Activated naive CD4-positive, alpha-beta T cell treated with anti-CD3 and anti-CD28 coated beads for 36 hours (primary cell): Measurements from ENCODE around the gene SLC25A39. TPM values are rescaled to one million over a fixed set of nuclear protein-coding genes. Genes with fewer than 3 reads are reported as not detected.

Source experiments
- CTCF ChIA-PET: fragments of 350-600 bp; sonication (Branson Sonifier 250); formaldehyde crosslinking; loops from one replicate; lab custom pipeline; 2021; ENCODE audit warnings: antibody characterized with exemption; lab: Charles Lee
- DNase-seq: peaks from one replicate; pipeline ENCODE4 v3.0.0-alpha.2; 2020
- H3K27ac Mint-ChIP-seq: one replicate; pipeline ENCODE4 v1.8.0; 2021; ENCODE audit warnings: mild to moderate bottlenecking, mixed read lengths
- H3K27me3 Mint-ChIP-seq: one replicate; pipeline ENCODE4 v1.8.0; 2021; ENCODE audit warnings: low read depth, mixed read lengths
- H3K36me3 Mint-ChIP-seq: one replicate; pipeline ENCODE4 v1.8.0; 2021; ENCODE audit warnings: low read depth, mixed read lengths
- H3K4me1 Mint-ChIP-seq: one replicate; pipeline ENCODE4 v1.8.0; 2021; ENCODE audit warnings: low read depth, mixed read lengths
- H3K4me3 Mint-ChIP-seq: one replicate; pipeline ENCODE4 v1.8.0; 2021; ENCODE audit warnings: mild to moderate bottlenecking, moderate library complexity, mixed read lengths
- H3K9me3 Mint-ChIP-seq: one replicate; pipeline ENCODE4 v1.8.0; 2021; ENCODE audit warnings: mixed read lengths
- intact Hi-C: fragments of 100-400 bp; cut with micrococcal nuclease; formaldehyde crosslinking; loops from one replicate; pipeline ENCODE4 v1.15.1; 2023
- total RNA-seq, 2 experiments: library from RNA; stranded (reverse); gene quantifications; one replicate each; pipeline ENCODE4 v1.2.3, GENCODE V29; 2021

The SLC25A39 gene
- total RNA-seq, 2 experiments from 2014 or later = 146 to 149 TPM

DNA sequence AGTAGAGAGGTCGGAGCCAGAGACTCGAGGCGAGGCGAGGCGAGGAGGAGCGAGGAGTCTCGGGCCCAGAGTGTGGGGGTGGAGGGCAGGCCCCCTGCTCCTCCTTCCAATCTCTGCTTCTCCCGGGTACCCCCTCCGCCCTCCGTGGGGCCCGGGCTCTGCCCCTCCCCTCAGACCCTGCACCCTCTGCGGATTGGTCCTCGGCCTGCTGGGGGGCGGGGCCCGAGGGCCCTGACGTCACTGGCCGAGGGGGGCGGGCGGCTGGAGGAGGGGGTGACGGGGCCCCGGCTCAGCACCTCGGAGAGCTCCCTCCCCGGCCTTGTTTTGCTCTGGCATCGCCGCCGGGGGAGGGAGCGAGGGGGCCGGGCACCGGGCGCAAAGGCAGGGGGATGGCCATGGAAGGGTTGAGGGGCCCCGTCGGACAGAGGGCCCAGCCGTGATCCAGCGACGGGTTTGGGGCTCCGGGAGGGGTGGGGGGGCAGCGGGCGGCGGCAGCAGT, 16.3 kb downstream of the SLC25A39 start, which contains the start of gene RUNDC3A:
Gene RUNDC3A (plus strand): TSS at position 282 of the 499 bp plus-strand sequence. CDS start 232 bp downstream, outside the sequence.
- Mint-ChIP-seq H3K4me1 (peaks cover 19% of the 10 kb centered on the region), H3K9me3 (no peaks in the 10 kb centered on the region), H3K27me3 (peaks cover 19% of the 10 kb centered on the region), H3K36me3 (no peaks in the 10 kb centered on the region), H3K27ac (no peak within 1 kb of the TSS), H3K4me3 (peak within 1 kb of the TSS; percentile 21)
- intact Hi-C loops = no loop called here
- peak; percentile 84 for DNase-seq
- CTCF ChIA-PET = interaction anchor here (0.9 to 2.5 kb wide), 3 partner anchors 22 to 98 kb away, joined by 3 to 7 read pairs (median 4); no protein-coding TSS in a partner anchor

DNA sequence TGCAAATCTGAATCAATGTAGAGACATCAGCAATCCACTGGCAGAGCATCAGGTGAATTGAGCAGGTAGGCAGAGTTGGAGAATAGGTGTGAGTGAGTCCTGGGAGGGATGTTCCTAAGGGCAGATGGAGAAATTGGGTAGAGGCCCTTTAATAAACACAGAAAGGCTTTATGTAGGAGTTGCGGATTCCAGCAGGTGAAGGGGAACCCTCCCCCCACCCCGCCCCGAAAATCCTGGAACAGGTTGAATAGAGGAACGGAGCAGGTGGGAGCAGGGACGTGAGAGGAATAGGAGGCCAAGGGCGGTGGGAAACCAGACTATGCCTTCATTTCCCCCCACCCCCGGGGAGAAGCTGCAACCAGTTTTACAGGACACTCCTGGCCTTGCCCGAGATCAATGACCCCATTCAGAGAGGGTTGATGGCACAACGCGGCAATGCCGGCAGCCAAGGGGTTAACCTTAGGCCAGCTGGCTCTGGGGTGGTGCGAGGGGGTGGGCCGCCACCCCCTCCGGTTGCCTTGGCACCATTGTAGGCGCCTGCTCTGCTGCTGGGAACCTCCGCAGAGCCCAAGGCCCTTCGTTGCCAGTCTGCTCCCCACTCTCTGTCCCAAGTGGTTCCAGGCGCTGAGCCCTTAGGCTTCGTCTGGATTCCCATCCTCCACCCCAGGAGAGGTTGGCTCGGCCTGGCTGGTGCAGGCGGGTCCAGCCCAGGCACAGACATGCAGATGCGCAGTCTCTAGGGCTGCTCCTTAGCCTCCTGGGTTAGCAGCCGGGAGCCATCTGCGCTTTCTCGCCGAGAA, 17.0 kb downstream of the SLC25A39 start:
- no peak for DNase-seq
- Mint-ChIP-seq H3K36me3 (no peaks in the 10 kb centered on the region), H3K4me3 (peak overlapping the region; percentile 15), H3K27me3 (peaks cover 17% of the 10 kb centered on the region), H3K4me1 (peaks cover 19% of the 10 kb centered on the region), H3K9me3 (no peaks in the 10 kb centered on the region), H3K27ac (no peak overlapping the region)
- intact Hi-C loops = no loop called here
- CTCF ChIA-PET = interaction anchor here (2.5 kb wide), 1 partner anchor 98 kb away, joined by 7 read pairs; no protein-coding TSS in a partner anchor

DNA sequence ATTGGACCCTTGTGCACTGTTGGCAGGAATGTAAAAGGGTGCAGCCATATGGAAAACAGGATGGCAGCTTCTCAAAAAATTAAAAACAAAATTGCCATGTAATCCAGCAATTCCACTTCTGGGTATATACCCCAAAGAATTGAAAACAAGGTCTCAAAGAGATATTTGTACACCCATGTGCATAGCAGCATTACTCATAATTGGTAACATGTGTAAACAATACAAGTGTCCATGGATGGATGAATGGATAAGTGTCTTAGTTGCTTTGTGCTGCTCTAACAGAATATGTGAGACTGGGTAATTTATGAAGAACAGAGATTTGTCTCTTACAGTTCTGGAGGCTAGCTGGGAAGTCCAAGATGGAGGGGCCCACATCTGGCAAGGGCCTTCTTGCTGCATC, 20.0 kb downstream of the SLC25A39 start:
- DNase-seq = no peak
- Mint-ChIP-seq H3K27me3 (peaks cover 12% of the 10 kb centered on the region), H3K4me1 (peaks cover 14% of the 10 kb centered on the region), H3K36me3 (no peaks in the 10 kb centered on the region), H3K4me3 (no peak overlapping the region), H3K9me3 (no peaks in the 10 kb centered on the region), H3K27ac (no peak overlapping the region)
- intact Hi-C loops = no loop called here
- CTCF ChIA-PET = no interaction called here

DNA sequence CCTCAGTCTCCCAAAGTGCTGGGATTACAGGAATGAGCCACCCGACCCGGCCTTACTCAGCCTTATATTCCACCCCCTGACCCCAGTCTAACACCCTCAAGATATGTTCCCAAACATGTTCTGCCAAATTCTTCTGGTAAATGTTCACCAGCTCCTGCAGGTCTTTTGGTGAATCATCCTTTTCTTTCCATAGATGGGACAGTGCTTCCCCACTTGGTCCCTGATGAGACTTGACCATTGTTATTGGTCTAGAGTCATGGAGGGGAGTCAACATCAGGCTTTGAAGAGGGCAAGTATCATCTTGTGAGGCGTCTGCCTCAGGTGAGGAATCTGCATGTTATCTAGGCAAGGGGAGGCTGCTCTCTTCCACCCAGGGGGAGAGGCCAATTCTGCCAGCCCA, 26.6 kb downstream of the SLC25A39 start:
- H3K27me3 Mint-ChIP-seq = no peaks in the 10 kb centered on the region
- H3K9me3 Mint-ChIP-seq = no peaks in the 10 kb centered on the region
- no peaks in the 10 kb centered on the region for H3K4me1 Mint-ChIP-seq
- no peak overlapping the region for H3K4me3 Mint-ChIP-seq
- no peak overlapping the region for H3K27ac Mint-ChIP-seq
- intact Hi-C loops = no loop called here
- no peak for DNase-seq
- CTCF ChIA-PET = no interaction called here
- H3K36me3 Mint-ChIP-seq = no peaks in the 10 kb centered on the region

DNA sequence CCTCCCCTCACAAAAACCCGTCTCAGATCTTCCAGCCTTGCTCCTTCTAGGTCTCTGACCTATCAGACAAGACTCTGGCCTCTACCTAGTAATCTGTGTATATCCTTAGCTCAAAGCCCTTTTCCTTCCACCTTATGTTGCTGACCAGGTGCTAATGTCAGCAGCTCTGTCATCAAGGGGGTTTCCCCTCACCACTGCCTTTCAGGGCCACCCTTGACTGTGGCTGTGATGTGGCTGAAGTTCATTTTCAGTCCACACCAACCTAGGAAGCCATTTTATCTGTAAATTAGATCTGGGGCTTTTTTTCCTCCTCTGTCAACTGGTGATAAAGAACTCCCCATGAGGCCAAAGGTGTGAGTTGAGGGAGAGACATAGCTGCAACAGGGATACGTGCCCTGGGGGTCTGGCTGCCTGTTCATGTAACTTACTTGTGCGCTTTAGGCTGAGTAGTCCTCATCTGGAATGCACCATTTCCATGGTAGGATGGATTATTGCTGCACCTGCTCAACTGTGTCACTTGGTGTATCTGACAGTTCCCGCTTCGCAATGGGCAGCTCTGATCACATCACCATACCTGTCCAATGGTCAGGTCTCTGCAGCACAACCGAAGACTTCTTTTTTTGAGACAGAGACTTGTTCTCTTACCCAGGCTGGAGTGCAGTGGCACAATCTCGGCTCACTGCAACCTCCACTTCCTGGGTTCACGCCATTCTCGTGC, 31.0 kb downstream of the SLC25A39 start:
- H3K4me1 Mint-ChIP-seq = no peaks in the 10 kb centered on the region
- no peaks in the 10 kb centered on the region for H3K9me3 Mint-ChIP-seq
- H3K27ac Mint-ChIP-seq = no peak overlapping the region
- no peaks in the 10 kb centered on the region for H3K27me3 Mint-ChIP-seq
- no peaks in the 10 kb centered on the region for H3K36me3 Mint-ChIP-seq
- intact Hi-C loops = no loop called here
- CTCF ChIA-PET = interaction anchor here (0.7 kb wide), 1 partner anchor 77 kb away, joined by 3 read pairs; no protein-coding TSS in a partner anchor
- no peak for DNase-seq
- H3K4me3 Mint-ChIP-seq = no peak overlapping the region

DNA sequence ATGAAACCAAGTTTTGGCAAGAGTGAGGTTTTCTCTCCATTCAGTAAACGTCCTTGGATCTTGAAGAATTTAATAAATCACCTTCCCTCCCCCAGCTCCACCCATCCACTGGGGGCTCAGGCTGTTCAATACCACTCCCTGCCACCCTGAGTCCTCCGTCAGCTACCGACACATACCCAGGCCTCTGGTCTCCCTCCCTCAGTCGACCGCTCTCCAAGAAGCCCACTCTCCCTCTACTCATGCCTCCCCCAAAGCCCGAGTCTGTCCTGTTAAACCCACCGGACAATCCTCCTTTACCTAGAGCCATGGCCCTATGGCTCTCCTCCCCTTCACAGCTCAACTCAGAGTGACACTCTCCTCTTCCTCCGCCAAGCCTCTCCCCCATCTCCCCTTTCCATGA, 37.0 kb downstream of the SLC25A39 start:
- Mint-ChIP-seq H3K4me1 (no peaks in the 10 kb centered on the region), H3K27ac (no peak overlapping the region), H3K36me3 (no peaks in the 10 kb centered on the region), H3K9me3 (no peaks in the 10 kb centered on the region), H3K4me3 (no peak overlapping the region), H3K27me3 (no peaks in the 10 kb centered on the region)
- CTCF ChIA-PET = interaction anchor here (0.6 to 0.7 kb wide), 2 partner anchors 12 to 44 kb away, joined by 3 read pairs; no protein-coding TSS in a partner anchor
- DNase-seq = no peak
- intact Hi-C loops = no loop called here

DNA sequence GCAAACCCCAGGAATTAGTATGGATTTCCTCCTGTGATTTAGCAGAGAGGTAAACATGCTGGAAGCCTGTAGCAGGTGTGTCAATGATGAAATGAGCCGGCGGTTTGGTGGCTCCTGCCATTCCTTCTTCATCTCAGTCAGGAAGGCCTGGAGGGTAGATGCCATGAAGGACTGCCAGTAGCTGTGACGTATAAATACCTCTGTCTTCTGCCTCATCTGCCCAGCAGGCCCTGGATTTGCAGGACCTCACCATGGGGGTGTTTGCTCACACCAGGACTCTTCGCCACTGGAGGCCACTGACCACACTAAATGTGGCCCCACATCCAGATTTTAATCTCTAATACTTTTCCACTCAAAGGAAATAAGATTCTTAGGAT, 40.6 kb downstream of the SLC25A39 start:
- H3K4me3 Mint-ChIP-seq = no peak overlapping the region
- DNase-seq = no peak
- peaks cover 8% of the 10 kb centered on the region for H3K4me1 Mint-ChIP-seq
- no peak overlapping the region for H3K27ac Mint-ChIP-seq
- CTCF ChIA-PET = no interaction called here
- no peaks in the 10 kb centered on the region for H3K27me3 Mint-ChIP-seq
- no peaks in the 10 kb centered on the region for H3K9me3 Mint-ChIP-seq
- H3K36me3 Mint-ChIP-seq = no peaks in the 10 kb centered on the region
- intact Hi-C loops = no loop called here

DNA sequence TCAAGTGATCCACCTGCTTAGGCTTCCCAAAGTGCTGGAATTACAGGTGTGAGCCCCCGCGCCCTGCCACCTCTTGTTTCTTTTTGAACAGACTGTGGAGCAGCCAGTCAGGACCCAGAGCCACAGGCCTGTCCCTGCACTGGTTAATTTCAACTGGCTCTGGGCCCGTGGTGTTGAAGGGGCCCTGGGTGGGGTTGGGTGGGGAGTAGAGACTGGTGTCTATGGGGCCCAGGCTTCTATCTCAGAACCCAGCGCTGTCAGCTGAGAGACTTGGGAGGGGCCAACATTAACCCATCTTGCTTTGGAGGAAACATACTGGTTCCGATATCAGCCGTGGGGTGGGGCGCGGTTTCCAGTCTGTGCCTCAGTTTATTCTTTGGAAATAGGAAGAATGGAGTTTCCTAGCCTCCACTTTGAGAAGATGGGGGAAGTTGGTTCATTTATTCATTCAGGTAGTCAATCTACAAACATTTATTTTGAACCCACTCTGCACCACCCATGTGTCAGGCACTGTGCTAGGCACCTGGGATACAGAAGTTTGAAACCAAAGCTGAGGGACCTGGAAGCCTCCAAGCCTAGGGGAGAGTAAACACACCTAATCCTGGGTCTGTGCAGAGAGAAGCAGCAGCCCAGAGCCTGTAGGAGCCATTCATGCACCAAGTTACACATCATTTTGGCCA, 41.1 kb downstream of the SLC25A39 start:
- Mint-ChIP-seq H3K27me3 (no peaks in the 10 kb centered on the region), H3K27ac (no peak overlapping the region), H3K36me3 (no peaks in the 10 kb centered on the region), H3K4me3 (no peak overlapping the region), H3K4me1 (peaks cover 8% of the 10 kb centered on the region), H3K9me3 (no peaks in the 10 kb centered on the region)
- no peak for DNase-seq
- CTCF ChIA-PET = no interaction called here
- intact Hi-C loops = no loop called here

DNA sequence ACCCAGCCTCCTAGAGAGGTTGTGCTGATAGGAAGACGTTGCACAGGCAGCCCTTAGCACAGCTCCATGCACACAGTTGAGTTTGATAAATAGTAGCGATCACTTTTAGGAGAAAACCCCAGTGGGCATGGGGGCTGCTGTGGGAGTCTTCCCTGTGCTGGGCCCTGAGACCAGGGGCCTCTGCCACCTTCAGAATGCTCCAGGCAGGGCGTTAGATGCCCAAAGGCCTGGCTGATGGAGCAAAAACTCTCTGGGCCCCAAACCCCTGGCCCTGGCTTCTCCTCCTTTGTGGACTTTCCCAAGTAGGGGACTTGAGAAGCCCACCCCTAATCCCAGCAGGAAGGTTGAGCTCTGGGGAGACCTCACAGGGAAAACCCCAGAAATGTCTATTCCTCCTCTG, 42.4 kb downstream of the SLC25A39 start:
- no peak overlapping the region for H3K4me3 Mint-ChIP-seq
- H3K27me3 Mint-ChIP-seq = no peaks in the 10 kb centered on the region
- no peaks in the 10 kb centered on the region for H3K36me3 Mint-ChIP-seq
- intact Hi-C loops = no loop called here
- CTCF ChIA-PET = no interaction called here
- peaks cover 8% of the 10 kb centered on the region for H3K4me1 Mint-ChIP-seq
- H3K9me3 Mint-ChIP-seq = no peaks in the 10 kb centered on the region
- no peak overlapping the region for H3K27ac Mint-ChIP-seq
- no peak for DNase-seq

DNA sequence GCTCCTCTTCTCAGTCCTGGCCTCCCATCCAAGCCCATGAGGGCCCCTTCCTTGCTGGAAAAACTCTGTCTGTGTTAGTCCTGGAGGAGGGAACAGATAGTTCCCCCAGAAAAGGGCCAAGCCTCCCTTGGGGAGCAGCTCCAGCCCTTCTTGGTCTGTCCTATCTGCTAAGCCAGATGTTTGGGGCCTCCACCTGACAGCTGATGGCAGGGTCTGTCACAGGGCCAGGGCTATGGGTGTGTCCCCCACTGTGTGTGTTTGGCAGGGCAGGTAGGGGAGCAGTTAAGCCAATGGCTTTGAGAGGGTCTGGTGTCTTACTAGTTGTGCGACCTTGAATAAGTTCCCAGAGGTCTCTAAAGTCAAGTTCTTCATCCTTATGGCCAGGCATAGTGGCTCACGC, 43.1 kb downstream of the SLC25A39 start:
- no peaks in the 10 kb centered on the region for H3K9me3 Mint-ChIP-seq
- CTCF ChIA-PET = interaction anchor here (1.0 kb wide), 2 partner anchors 72 to 94 kb away, joined by 3 to 4 read pairs; no protein-coding TSS in a partner anchor
- intact Hi-C loops = no loop called here
- no peak overlapping the region for H3K27ac Mint-ChIP-seq
- H3K4me1 Mint-ChIP-seq = peaks cover 8% of the 10 kb centered on the region
- H3K4me3 Mint-ChIP-seq = no peak overlapping the region
- H3K36me3 Mint-ChIP-seq = no peaks in the 10 kb centered on the region
- no peaks in the 10 kb centered on the region for H3K27me3 Mint-ChIP-seq
- DNase-seq = no peak

DNA sequence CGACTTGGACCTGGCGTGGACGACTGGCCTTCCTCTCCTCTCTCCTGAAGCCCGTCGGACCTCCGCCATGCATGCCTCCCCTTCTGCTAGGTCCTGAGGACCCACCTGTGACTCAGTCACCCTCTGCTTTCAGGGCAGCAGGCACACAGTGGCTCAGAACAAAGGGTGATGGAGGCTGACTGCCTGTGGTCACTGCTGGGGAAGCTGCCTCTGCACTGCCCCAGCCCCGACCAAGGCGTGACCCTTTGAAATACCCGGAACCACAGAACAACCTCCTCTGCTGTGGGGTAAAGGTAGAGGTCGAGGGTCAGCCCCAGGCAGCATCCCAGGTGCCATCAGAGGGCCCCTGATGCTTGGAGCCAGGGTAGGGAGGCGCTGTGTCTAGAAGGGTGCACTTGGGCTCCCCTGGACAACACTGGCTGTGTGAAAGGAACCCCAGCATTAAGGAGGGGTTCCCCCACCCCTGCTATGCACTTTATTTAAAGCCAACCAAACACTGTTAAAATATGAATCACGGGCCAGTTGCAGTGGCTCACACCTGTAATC, 44.2 kb downstream of the SLC25A39 start:
- H3K27me3 Mint-ChIP-seq = no peaks in the 10 kb centered on the region

More for the DNA sequence above, 44.2 kb downstream of the SLC25A39 start:
- CTCF ChIA-PET = interaction anchor here (1.0 to 1.3 kb wide), 2 partner anchors 71 to 96 kb away, joined by 3 read pairs; no protein-coding TSS in a partner anchor
- no peak for DNase-seq
- H3K36me3 Mint-ChIP-seq = no peaks in the 10 kb centered on the region
- no peak overlapping the region for H3K4me3 Mint-ChIP-seq
- no peak overlapping the region for H3K27ac Mint-ChIP-seq
- H3K9me3 Mint-ChIP-seq = no peaks in the 10 kb centered on the region
- intact Hi-C loops = no loop called here
- peaks cover 8% of the 10 kb centered on the region for H3K4me1 Mint-ChIP-seq
